A673 (cell line): ENCODE measurements around the gene SLC2A14. TPM values are rescaled to one million over a fixed set of nuclear protein-coding genes. Genes with fewer than 3 reads are reported as not detected.
"Not testable (repeated sequence)": the region's sequence is repeated elsewhere in the genome, so short reads cannot be mapped to it uniquely, and the experiment has no call there.

ENCODE experiments used
- BruUV-seq: library from RNA; stranded (reverse); fragments of 400-500 nt; replicated peaks from 2 replicates; lab custom pipeline; 2021; lab: Mats Ljungman, UMichigan
- CTCF ChIA-PET: fragments of 300-600 bp; sonication (Branson Sonifier 250); formaldehyde crosslinking; loops from one replicate; lab custom pipeline; 2022; ENCODE audit warnings: antibody characterized with exemption; lab: Charles Lee
- POLR2A ChIA-PET: fragments of 300-600 bp; sonication (Branson Sonifier 250); formaldehyde crosslinking; loops from one replicate; lab custom pipeline; 2022; ENCODE audit warnings: antibody characterized with exemption; ENCODE audit not compliant: low non-redundant PET; lab: Charles Lee
- DNase-seq: peaks from one replicate; pipeline ENCODE4 v3.0.0-alpha.2; 2015; ENCODE audit warnings: low spot score
- H3K27ac ChIP-seq: fragments of 200-600 bp; sonication (generic); 2 replicates; pipeline ENCODE4 v1.5.1; 2016; ENCODE audit warnings: mixed run types, low read depth, mild to moderate bottlenecking, mixed read lengths, antibody characterized with exemption, low read length; ENCODE audit not compliant: poor library complexity, severe bottlenecking
- H3K27me3 ChIP-seq: fragments of 200-600 bp; sonication (generic); replicated peaks from 2 replicates; pipeline ENCODE4 v1.6.1; 2017; ENCODE audit warnings: mixed run types, low read depth, mild to moderate bottlenecking, mixed read lengths, antibody characterized with exemption, low read length; ENCODE audit not compliant: insufficient read depth, poor library complexity
- H3K36me3 ChIP-seq: fragments of 200-600 bp; sonication (generic); 2 replicates; pipeline ENCODE4 v1.6.1; 2016; ENCODE audit warnings: mixed run types, mild to moderate bottlenecking, mixed read lengths, antibody characterized with exemption, low read length; ENCODE audit not compliant: insufficient read depth, poor library complexity, severe bottlenecking
- H3K4me1 ChIP-seq: fragments of 200-600 bp; sonication (generic); 2 replicates; pipeline ENCODE4 v1.6.1; 2017; ENCODE audit warnings: mixed run types, mild to moderate bottlenecking, mixed read lengths, antibody characterized with exemption, low read length; ENCODE audit not compliant: insufficient read depth, poor library complexity, severe bottlenecking
- H3K4me3 ChIP-seq: fragments of 200-600 bp; sonication (generic); 2 replicates; pipeline ENCODE4 v1.5.1; 2016; ENCODE audit warnings: low read depth, mixed run types, mild to moderate bottlenecking, mixed read lengths, low read length; ENCODE audit not compliant: poor library complexity, severe bottlenecking
- H3K9me3 ChIP-seq: fragments of 200-600 bp; sonication (generic); 2 replicates; pipeline ENCODE4 v1.6.1; 2016; ENCODE audit warnings: mixed run types, low read depth, mild to moderate bottlenecking, mixed read lengths, antibody characterized with exemption, low read length; ENCODE audit not compliant: poor library complexity, severe bottlenecking
- CTCF ChIP-seq: fragments of 300-800, 200-600 bp; sonication (generic); conservative IDR thresholded peaks from 2 replicates; pipeline ENCODE4 v1.5.1; 2017; ENCODE audit warnings: low read depth, mild to moderate bottlenecking, antibody characterized with exemption, low read length, moderate library complexity, mixed read lengths
- EZH2 ChIP-seq: fragments of 200-600 bp; sonication (generic); IDR thresholded peaks from 2 replicates; pipeline ENCODE4 v1.6.1; 2017; ENCODE audit warnings: borderline replicate concordance, low read depth, mild to moderate bottlenecking, mixed read lengths, antibody characterized with exemption, low read length; ENCODE audit not compliant: poor library complexity, severe bottlenecking
- intact Hi-C: fragments of 100-400 bp; cut with micrococcal nuclease; formaldehyde crosslinking; loops from one replicate; pipeline ENCODE4 v1.10.0; 2022; ENCODE audit not compliant: unreplicated experiment
- total RNA-seq: library from RNA; stranded (reverse); gene quantifications from 2 replicates; pipeline ENCODE4 v1.2.3, GENCODE V29; 2021

SLC2A14 gene
- total RNA-seq, 1 experiment from 2014 or later = 0.09 TPM

GRCh38 chr12:7834701-7835100 lies 38.0 kb downstream of the SLC2A14 start:
- Histone ChIP-seq H3K36me3 (no peaks in the 10 kb centered on the region), H3K4me3 (no peak overlapping the region), H3K27ac (no peak overlapping the region), H3K4me1 (peaks cover 5% of the 10 kb centered on the region), H3K27me3 (no peaks in the 10 kb centered on the region), H3K9me3 (no peaks in the 10 kb centered on the region)
- DNase-seq = no peak
- no peak for TF ChIP-seq CTCF
- TF ChIP-seq EZH2 = no peak
- intact Hi-C loops = loop anchor here (5.0 kb wide), 1 partner anchor 158 kb away; no protein-coding TSS in a partner anchor
- BruUV-seq = no TSS peak
- ChIA-PET POLR2A (no interaction called here), CTCF (interaction anchor here (0.6 to 0.7 kb wide), 3 partner anchors 24 to 102 kb away, joined by 3 to 5 read pairs (median 3); no protein-coding TSS in a partner anchor)

GRCh38 chr12:7833831-7834230 lies 38.9 kb downstream of the SLC2A14 start:
- intact Hi-C loops = loop anchor here (5.0 kb wide), 1 partner anchor 158 kb away; no protein-coding TSS in a partner anchor
- DNase-seq = no peak
- Histone ChIP-seq H3K27me3 (no peaks in the 10 kb centered on the region), H3K9me3 (no peaks in the 10 kb centered on the region), H3K4me1 (peaks cover 5% of the 10 kb centered on the region), H3K36me3 (no peaks in the 10 kb centered on the region), H3K4me3 (no peak overlapping the region), H3K27ac (no peak overlapping the region)
- BruUV-seq = no TSS peak
- POLR2A ChIA-PET = no interaction called here
- CTCF ChIA-PET = interaction anchor here (0.7 kb wide), 1 partner anchor 23 kb away, joined by 5 read pairs; no protein-coding TSS in a partner anchor
- no peak for TF ChIP-seq CTCF
- TF ChIP-seq EZH2 = no peak

- BruUV-seq, H3K27me3 ChIP-seq, H3K9me3 ChIP-seq, H3K4me3 ChIP-seq, H3K36me3 ChIP-seq, H3K4me1 ChIP-seq, DNase-seq, H3K27ac ChIP-seq, POLR2A ChIA-PET: not testable (repeated sequence)
- CTCF ChIA-PET = interaction anchor here (1.6 kb wide), 1 partner anchor 100 kb away, joined by 8 read pairs; no protein-coding TSS in a partner anchor
- intact Hi-C loops = loop anchor here (5.0 kb wide), 1 partner anchor 159 kb away; no protein-coding TSS in a partner anchor
Observed at GRCh38 chr12:7833201-7833600, 39.5 kb downstream of the SLC2A14 start.
